Peyer's patch (tissue), 4 donors: Measurements from ENCODE around the gene GPR142.

Source experiments
- POLR2A ChIP-seq, 2 donors: fragments of 450-650 bp; IDR thresholded peaks; one replicate each; pipeline ENCODE4 v1.5.1; 2017; ENCODE audit warnings: antibody characterized with exemption in 2 of 2, mild to moderate bottlenecking in 2 of 2, moderate library complexity in 2 of 2
- TF ChIP-seq, protein P1 (sequence below), 6 experiments: fragments of 450-650 bp in 4 of 6; fragments of 200-600 bp in 2 of 6; sonication (generic) in 1 of 6; IDR thresholded peaks; one replicate each; pipeline ENCODE4 v1.5.1; 2017 to 2019; ENCODE audit warnings: antibody characterized with exemption in 6 of 6, mild to moderate bottlenecking in 3 of 6, moderate library complexity in 1 of 6

DNA sequence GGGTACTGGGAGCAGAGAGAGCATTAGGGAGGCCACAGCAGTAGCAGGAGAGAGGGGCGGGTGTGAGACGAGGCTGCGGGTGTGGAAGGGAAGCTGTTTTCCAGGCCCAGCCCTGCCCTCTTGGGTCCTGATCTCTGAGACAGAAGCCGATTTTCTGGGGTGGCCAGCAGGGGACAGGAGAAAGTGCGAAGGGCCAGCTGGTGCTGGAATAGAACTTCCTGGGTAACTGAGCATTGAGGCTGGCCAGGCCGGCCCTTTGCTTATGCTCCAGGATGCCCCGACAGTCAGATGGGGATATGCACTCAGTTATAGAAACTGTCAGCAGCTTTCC, 6.4 kb upstream of the GPR142 start:
- TF ChIP-seq, protein P1, sequence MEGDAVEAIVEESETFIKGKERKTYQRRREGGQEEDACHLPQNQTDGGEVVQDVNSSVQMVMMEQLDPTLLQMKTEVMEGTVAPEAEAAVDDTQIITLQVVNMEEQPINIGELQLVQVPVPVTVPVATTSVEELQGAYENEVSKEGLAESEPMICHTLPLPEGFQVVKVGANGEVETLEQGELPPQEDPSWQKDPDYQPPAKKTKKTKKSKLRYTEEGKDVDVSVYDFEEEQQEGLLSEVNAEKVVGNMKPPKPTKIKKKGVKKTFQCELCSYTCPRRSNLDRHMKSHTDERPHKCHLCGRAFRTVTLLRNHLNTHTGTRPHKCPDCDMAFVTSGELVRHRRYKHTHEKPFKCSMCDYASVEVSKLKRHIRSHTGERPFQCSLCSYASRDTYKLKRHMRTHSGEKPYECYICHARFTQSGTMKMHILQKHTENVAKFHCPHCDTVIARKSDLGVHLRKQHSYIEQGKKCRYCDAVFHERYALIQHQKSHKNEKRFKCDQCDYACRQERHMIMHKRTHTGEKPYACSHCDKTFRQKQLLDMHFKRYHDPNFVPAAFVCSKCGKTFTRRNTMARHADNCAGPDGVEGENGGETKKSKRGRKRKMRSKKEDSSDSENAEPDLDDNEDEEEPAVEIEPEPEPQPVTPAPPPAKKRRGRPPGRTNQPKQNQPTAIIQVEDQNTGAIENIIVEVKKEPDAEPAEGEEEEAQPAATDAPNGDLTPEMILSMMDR (IDR thresholded peaks at IDR 0.05), result no peak
- TF ChIP-seq POLR2A (IDR thresholded peaks at IDR 0.05), result no peak
